Activated CD4-positive, alpha-beta T cell treated with anti-CD3 and anti-CD28 coated beads for 1 hour (primary cell): Measurements from ENCODE around the gene C21orf58.
A peak's percentile ranks its signal among the peaks of the same experiment; 100 is the strongest.

Experiments used
- DNase-seq: peaks from one replicate; pipeline ENCODE4 v3.0.0-alpha.2; 2020

C21orf58 gene

GRCh38 chr21:46352913-46353312 lies 29.2 kb upstream of the C21orf58 start:
- no peak for DNase-seq

DNA sequence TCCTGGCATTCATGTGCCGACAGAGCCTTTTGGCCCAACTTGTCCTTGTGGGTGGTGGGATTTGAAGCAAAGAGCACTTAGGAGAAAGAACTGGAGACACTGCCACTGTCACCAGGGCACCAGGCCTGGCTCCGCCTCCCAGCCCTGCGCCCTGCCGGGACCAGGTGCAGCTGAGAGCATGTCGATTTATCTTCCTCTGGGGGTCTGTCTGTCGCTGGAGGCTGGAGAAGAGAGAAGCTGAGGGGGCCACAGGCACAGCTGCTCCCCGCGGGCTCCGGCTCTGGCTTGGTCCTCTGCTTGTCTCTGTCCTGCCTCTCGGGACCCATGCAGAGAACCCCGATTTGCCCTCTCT lies 28.5 kb upstream of the C21orf58 start:
- DNase-seq, result no peak

DNA sequence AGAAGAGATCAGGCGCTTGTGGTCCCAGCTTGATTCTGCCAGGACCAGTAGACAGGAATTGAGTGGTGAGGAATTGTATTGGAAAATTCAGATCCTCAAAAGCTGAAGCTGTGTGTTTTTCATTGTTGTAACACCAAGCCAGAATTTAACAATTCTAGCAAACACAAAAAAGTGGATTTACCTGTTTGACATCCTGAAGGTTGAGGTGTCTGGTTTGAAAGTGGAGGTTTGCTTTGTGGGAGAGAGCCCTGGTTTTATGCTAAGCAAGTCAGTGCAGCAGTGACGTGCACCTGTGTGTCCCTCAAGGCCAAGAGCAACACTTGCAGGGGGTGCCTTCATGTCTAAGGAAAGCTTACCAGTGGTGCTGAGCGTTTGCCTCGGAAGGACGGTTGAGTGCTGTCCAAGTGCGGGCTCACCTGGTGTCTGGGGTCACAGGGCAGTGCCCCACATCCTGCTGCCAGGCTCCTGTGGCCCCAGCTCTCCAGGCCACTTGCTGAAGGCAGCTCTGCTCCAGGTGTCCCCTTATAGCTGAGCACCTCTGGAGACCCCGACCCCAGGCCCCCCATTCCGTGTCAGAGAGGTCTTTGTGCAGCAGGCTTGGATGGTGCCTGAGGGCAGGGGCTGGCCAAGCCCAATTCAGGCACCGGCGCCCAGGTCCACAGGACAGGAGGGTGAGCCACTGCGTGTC lies 27.9 kb upstream of the C21orf58 start:
- no peak for DNase-seq

- DNase-seq, result no peak
Observed at GRCh38 chr21:46350981-46351380, 27.3 kb upstream of the C21orf58 start.

DNA sequence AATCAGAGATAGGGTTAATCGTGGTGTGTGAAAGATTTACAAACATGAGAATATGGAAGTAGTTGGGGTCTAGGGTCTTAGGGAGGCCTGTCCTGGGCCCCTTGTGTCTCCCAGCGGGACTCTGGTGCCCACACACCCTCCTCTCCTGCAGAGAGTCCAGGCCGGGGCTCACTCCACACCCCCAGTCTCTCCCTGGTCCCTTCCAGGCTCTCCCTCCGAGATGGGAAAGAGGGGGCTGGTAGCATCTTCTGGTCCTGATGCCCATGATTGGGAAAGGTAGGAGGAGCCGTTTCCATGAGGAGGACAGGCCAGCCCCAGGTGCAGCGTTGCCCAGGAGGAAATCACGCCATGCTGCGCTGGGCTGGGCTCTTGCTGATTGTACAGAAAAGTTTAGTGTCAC lies 26.9 kb upstream of the C21orf58 start:
- no peak for DNase-seq

- DNase-seq, result no peak
Observed at GRCh38 chr21:46349134-46349760, 25.6 kb upstream of the C21orf58 start.

GRCh38 chr21:46347791-46348381 lies 24.2 kb upstream of the C21orf58 start:
- DNase-seq, result no peak

GRCh38 chr21:46347203-46347550 lies 23.5 kb upstream of the C21orf58 start:
- DNase-seq, result no peak

GRCh38 chr21:46346296-46347202 lies 22.9 kb upstream of the C21orf58 start:
- no peak for DNase-seq

DNA sequence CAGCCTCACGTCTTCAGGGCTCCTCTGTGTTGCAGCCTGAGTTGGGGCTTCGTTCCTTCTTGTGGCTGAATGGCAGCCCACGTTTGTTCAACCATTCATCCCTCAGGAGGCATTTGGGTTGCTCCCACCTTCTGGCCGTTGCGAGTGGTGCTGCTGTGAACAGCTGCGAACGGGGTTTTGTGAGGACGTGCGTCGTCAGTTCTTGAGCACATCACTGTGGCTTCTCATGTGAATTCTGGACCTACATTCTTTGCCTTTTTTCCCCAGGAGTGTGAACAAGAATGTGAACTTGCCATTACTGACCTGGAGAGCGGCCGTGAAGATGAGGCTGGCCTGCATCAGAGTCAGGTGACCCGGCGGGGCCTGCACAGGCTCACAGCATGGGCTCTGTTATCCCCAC lies 22.2 kb upstream of the C21orf58 start:
- no peak for DNase-seq

DNA sequence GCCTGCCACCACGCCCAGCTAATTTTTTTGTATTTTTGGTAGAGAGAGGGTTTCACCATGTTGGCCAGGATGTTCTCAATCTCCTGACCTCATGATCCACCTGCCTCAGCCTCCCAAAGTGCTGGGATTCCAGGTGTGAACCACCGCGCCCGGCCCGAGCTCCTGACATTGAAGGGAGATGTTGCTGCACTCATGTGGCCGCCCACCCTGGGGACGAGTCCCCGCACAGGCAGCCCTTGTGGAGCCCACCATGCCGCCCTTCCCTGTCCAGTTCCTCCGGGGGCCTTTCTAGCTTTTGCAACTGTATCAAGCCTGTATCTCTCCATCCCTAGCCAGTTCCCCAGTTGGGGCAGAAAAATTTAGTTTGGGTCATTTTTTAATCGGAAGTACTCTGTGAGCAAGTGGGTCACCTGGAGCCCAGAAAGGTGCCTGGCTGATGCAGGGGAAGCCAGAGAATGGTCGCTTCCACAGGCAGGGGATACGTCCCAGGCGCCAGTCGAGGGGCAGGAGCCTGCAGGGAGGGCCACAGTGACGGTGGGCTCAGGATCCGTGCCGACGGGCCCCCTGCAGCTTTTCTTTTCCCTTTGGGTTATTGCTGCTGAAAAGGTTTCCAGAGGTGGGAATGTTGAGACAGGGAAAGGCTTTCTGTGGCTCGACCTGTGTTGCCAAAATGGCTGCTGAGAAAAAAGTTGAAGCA lies 20.7 kb upstream of the C21orf58 start:
- no peak for DNase-seq

DNA sequence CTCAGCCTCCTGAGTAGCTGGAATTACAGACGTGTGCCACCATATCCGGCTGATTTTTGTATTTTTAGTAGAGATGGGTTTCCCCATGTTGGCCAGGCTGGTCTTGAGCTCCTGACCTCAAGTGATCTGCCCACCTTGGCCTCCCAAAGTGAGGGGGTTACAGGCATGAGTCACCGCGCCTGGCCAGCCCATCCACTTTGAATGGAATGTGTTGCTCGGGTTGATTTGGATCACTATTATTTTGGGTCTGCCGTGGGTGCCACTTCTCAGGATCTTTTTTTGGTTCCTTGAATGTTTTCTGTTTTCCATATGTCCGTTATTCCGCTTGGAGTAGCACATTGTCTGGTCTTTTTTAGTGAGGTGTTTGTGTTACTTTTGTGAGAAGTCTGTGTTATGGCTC lies 17.3 kb upstream of the C21orf58 start:
- no peak for DNase-seq

DNA sequence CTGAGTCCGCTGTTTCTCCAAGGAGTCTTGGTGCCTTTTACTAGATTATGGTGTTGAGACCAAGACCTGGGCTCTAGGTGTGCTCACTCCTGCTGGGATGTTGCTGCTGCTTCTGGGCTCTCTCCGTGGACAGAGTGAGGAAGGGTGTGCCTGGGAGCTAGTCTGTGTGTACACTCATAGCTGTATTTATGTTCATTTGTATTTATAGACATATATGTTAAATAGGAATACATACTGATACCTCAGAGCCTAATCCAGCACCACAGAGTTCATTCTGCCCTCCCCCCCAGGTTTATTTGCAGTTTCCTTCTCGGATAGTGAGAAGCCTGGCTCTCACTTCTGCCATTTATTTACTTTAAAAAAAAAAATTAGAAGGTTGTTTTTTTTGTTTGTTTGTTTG lies 12.9 kb upstream of the C21orf58 start:
- DNase-seq, result no peak

DNA sequence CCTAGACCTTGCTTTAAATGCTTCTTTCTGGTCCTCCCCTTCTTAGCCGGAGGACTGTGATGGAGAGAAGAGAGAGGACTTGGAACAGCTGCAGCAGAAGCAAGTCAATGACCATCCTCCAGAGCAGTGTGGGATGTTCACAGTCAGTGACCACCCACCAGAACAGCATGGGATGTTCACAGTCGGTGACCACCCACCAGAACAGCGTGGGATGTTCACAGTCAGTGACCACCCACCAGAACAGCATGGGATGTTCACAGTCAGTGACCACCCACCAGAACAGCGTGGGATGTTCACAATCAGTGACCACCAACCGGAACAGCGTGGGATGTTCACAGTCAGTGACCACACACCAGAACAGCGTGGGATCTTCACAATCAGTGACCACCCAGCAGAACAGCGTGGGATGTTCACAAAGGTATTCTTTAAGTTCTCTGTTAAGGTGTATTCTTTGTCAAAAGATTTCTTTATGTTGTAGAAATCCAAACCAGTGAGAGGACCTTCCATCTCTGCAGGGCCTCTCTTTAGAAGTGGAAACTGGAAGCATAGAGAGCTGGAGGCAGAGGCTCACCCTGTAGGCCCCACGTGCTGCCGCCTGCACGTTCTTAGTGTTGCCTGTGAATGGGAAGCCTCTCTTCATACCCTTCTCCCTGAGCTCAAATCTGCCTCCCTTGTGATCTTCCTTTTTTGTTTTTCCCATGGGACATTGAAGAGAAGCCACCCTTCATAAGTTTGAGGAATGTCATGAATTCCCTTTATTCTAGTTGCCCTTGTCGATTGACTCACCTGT lies 10.9 kb upstream of the C21orf58 start:
- no peak for DNase-seq

DNA sequence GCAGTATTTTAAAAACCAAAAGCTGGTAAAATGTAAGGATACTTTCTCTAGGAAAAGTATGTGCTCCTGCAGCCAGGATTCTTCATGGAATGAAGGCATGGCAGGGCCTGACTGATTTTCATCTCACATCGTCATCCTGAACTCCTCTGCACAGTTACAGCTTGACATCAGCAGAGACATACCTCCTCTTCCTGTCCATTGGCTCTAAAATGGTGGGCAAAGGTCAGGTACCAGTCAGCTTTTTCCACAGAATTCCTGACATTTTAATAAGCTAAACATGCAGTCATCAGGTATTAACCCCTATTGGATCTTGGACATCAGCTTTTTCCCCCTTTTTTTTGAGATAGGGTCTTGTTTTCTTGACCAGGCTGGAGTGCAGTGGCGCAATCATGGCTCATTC lies 6.1 kb upstream of the C21orf58 start:
- DNase-seq, result no peak

GRCh38 chr21:46328151-46328550 lies 4.5 kb upstream of the C21orf58 start:
- DNase-seq, result no peak

GRCh38 chr21:46327711-46328110 lies 4.0 kb upstream of the C21orf58 start:
- no peak for DNase-seq

DNA sequence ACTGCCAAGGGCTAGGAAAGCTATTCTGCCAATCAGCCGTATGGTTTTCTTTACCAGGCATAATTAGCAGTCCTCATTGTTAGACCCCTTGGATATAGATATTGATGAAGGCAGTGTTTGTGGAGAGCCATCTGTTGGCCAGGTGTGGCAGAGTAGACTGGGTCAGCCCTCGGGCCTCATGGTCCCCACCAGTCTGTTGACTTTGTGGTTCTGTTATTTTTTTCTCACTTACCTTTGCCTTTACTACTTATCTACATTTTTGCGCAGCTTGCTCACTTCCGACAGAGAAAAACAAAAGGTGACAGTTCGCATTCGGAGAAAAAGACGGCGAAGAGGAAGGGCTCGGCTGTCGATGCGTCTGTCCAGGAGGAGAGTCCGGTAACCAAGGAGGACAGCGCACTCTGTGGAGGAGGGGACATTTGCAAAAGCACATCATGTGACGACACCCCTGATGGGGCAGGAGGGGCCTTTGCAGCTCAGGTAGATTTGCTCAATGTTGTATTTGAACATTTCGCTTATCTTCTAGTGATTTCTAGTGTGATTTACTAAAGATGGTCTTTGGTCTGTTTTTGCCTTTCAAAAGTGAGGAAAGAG lies 2.5 kb upstream of the C21orf58 start:
- no peak for DNase-seq

GRCh38 chr21:46325073-46325912 lies 1.6 kb upstream of the C21orf58 start:
- DNase-seq, result no peak

DNA sequence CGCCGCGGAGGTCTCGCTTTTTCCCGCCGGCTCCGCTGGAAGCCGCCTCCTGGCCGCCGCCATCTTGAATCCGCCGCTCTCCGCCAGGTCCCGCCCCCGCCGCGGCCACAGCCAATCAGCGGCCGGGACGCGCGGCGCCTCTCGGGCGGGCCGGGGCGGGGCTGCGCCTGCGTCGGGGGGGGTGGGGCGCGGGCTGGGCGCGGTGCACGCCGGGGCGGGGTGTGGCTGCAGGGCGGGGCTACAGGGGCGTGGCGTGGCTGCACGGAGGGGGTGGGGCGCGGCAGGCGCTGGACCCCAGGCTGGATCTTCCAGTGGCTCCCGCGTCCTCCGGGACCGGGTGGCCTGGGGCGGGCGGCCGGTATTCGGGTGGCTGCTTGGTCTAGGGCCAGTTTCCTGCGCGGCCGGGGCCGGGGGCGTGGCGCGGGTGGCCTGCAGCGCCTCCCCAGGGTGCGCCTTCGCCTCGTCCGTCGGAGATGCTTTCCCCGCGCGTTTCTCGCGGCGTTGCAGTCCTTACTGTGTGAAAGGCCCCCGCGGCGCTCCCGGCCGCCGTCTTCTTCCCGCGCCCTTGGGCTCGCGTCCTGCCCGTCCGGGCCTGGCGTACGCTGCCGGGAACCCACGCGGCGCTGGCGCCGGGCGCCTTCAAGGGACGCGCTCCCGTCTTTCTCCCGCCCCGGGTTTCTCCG lies 861 bp upstream of the C21orf58 start:
- DNase-seq, result peak; percentile 81
